GOT3 (cell line): ENCODE results near the gene BMP6.
"Not testable (repeated sequence)": the region's sequence is repeated elsewhere in the genome, so short reads cannot be mapped to it uniquely, and the experiment has no call there.

Source experiments
- DNase-seq: peaks from one replicate; lab custom pipeline; 2025; ENCODE audit warnings: mixed read lengths; lab: John Stamatoyannopoulos, UW

BMP6 gene

DNA sequence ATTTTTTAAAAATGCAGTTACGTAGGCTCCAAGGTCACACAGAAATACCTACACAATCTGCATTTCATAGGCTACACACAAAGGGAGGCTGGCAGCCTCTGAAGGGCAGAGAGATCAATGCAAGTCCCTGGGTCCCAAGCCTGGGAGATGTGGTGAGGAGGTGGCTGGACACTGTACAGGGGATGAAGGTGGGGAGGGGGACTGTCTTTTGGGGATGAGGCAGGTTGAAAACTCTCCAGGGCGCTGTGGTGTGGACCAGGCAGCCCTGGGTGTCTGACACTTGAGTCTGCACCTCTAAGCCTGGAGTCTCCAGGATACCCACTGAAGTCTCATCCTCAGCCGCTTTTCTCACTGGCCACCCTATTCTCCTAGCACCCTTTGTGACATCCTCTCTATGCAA, 160.2 kb downstream of the BMP6 start:
- DNase-seq = no peak

DNA sequence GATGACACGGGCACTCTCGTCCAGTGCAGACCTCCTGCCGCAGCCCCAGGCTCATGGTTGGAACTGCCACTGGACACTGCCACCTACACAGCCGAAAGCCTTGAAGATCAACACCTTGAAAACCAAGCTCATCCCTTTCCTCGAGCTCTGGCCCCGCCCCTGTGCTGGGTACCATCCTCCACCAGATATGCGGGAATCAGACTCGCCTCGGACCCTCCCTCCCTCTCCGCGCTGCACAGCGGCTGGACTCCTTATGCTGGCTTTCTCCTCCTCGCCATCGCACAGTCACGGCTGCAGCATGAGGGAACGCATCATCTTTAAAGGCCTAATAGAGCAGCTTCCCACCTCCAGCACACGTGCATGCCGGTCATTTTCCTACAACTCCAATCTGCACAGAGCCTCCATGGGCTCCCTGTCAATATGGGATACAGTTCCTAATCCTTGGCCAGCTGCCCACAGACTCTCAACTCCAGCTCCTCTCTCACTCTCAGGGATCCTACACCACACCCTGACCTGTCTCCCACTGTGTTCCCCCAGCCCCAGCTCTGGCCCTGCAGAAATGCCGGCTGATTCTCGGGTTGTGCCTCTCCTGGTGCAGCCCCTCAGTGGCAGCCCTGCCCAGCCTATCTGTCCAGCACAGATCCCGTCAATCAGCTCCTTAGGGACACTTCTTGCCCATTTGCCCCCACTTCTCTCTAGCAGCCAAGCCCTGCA, 161.5 kb downstream of the BMP6 start:
- DNase-seq = no peak

GRCh38 chr6:7888587-7889357, 162.9 kb downstream of the BMP6 start:
- DNase-seq = no peak

DNA sequence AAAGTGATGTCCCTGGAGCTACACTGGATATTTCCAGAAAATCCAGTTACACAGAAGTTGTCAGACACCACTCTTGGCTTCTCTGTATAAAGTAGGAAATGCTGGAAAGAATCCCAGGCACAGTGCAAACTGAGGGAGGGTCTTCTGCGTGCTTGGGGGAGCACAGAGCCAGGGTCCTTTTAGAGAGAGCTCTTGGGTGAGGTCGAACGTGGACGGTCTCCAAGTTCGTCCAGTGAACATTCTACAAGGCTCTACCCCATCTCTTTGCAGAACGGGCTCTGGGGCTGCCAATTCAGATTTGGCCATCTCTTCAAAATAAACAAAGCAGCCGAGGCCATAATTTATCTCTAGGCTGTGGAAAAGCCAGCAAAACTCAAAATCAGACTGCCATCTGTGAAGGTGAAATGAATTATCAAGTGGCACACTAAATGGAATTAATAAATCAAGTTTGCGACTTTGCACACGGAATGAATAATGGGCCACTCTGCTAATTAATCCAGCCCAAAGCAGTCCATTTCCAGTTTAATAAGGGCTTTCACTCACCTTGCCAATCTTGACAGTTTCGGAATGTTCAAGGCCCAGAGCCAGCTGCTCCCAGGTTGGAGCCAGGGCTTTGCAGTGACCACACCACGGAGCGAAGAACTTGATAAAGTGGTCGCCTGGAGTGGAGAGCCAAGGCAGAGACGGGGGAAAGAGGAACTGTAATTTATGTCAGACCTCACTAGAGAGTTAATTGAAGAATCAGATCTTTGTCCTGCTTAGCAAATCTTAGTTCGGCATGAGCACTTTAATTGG, 165.4 kb downstream of the BMP6 start:
- DNase-seq = no peak

DNA sequence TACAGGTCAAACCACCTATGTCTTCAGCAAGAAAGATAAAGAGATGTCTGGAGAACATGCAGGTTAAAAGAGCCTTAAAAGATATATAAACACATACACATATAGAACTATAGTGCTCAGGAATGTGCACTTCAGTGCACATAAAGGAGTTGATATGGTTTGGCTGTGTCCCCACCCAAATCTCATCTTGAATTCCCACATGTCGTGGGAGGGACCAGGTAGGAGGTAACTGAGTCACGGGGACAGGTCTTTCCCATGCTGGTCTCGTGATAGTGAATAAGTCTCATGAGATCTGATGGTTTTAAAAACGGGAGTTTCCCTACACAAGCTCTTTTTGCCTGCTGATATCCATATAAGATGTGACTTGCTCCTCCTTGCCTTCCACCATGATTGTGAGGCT, 166.5 kb downstream of the BMP6 start:
- not testable (repeated sequence) for DNase-seq

- no peak for DNase-seq
Observed at GRCh38 chr6:7893342-7893741, 167.4 kb downstream of the BMP6 start.

DNA sequence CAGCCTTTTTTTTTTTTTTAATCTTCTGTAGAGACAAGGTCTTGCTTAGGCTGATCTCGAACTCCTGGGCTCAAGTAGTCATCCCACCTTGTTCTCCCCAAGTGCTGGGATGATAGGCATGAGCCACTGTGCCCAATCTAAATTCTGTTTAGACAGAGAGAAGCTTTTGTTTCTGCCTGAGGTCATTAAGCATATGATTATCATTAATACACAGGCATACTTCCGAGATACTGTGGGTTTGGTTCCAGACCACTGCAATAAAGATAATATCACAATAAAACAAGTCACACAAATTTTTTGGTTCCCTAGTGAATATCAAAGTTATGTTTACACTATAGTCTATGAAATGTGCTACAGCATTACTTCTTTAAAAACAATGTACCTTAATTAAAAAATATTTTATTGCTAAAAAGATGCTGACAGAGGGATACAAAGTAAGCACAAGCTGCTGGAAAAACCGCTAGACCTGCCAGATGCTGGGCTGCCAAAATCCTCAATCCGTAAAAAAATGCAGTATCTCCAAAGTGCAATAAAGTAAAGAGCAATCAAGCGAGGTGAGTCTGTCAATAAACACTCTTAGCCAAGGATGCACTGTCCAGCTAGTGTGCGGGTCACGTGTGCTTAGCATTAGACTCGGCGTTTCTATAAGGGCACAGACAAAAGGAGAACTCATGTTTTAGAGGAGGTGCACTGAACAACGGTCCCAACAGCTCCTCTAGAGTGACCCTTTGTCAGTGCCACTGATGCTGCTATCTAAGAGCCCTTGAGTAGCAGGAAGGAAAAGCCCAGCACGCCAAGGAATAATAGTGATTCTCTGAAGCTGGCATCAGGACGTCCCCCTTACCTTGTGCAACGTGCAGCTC, 168.6 kb downstream of the BMP6 start:
- no peak for DNase-seq

DNA sequence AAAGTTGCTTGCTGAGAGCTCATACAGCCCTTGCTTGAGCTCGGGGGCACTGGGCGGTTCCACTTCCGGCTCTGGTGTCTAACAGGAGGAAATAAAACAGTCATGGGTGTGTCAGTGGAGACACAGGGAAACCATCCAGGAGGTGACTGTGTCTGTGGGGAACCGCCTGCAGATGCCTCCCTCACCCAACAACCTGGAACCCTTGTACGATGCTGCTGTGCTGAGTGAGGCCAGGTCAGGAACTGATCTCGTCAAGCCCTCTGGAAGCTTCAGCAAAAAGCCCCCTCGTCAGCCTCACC, 169.2 kb downstream of the BMP6 start:
- DNase-seq = no peak

GRCh38 chr6:7896465-7896987, 170.6 kb downstream of the BMP6 start:
- no peak for DNase-seq

GRCh38 chr6:7897461-7898192, 171.7 kb downstream of the BMP6 start:
- DNase-seq = no peak

GRCh38 chr6:7898193-7898586, 172.3 kb downstream of the BMP6 start:
- DNase-seq = not testable (repeated sequence)

- no peak for DNase-seq
Observed at GRCh38 chr6:7899101-7899888, 173.4 kb downstream of the BMP6 start.

- no peak for DNase-seq
Observed at GRCh38 chr6:7899889-7900213, 174.0 kb downstream of the BMP6 start.

DNA sequence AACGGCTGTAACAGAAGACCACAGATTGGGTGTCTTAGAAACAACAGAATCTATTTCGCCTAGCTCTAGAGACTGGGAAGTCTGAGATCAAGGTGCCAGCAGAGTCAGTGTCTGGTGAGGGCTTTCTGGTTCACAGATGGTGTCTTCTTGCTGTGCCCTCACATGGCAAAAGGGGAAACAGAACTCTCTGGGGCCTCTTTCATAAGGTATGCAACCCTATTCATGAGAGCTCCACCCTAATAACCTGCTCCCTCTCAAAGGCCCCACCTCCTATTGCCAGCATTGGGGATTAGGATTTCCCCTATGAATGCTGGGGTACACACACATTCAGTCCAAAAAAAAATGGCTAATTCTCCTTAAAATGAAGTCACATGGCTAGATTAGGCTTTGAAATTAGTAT, 174.7 kb downstream of the BMP6 start:
- DNase-seq = no peak

DNA sequence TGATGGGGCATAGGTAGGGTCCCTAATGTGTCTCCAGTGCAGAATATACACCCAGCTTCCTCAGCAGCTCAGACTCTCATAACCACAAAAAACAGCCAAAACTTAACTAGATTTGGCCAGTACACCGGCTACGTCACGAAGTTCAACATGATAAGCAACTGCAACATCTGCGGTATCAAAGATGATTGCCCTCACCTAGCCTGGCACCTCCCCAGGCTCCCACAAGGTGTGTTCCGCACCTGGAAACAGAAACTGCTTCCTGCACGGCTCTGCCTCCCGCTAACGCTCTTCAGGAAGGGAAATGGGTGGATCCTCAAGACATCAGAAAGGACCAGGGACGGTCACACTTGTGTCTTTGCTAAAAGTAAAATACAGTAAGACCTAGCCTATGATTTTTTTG, 175.2 kb downstream of the BMP6 start:
- DNase-seq = no peak

GRCh38 chr6:7901780-7902179, 175.9 kb downstream of the BMP6 start:
- no peak for DNase-seq

- DNase-seq = no peak
Observed at GRCh38 chr6:7902221-7902620, 176.3 kb downstream of the BMP6 start.

- DNase-seq = no peak
Observed at GRCh38 chr6:7902867-7903266, 177.0 kb downstream of the BMP6 start.

- DNase-seq = no peak
Observed at GRCh38 chr6:7903673-7904072, 177.8 kb downstream of the BMP6 start.

DNA sequence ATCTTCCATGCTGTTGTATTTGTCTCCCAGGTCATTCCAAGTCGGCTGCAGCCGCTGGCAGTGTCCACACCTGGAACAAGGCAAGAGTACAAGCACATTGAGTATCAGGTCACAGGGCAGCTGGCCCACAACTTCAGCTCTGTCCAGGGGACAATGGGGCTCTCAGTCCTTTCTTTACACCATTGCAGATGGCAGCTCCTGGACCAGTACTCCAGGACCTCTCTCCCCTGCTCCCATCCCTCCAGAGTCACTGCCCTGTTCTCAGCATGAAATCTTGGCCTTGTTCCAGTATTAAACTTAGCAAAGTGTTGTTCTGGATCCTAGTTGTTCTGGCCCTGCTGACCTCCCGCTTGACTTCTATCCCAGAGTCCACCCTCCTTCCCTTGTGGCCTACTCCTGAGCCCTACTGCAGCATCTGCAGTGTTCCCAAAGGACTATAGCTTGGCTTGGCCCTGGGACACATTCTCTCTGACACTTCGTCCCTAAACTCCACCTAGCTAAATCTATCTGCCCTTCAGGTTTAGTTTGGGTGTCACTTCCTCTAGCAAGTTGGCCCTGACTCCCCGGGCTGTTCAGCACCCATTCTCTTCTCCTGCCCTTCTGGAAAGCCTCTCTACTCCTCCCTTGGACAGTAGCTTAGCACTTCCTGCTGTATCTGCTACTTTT, 178.9 kb downstream of the BMP6 start:
- DNase-seq = no peak
